Effector CD4-positive, alpha-beta T cell (primary cell): ENCODE measurements around the gene MOV10L1.

ENCODE experiments used
- DNase-seq: peaks from one replicate; pipeline ENCODE4 v3.0.0-alpha.2; 2020

The MOV10L1 gene

DNA sequence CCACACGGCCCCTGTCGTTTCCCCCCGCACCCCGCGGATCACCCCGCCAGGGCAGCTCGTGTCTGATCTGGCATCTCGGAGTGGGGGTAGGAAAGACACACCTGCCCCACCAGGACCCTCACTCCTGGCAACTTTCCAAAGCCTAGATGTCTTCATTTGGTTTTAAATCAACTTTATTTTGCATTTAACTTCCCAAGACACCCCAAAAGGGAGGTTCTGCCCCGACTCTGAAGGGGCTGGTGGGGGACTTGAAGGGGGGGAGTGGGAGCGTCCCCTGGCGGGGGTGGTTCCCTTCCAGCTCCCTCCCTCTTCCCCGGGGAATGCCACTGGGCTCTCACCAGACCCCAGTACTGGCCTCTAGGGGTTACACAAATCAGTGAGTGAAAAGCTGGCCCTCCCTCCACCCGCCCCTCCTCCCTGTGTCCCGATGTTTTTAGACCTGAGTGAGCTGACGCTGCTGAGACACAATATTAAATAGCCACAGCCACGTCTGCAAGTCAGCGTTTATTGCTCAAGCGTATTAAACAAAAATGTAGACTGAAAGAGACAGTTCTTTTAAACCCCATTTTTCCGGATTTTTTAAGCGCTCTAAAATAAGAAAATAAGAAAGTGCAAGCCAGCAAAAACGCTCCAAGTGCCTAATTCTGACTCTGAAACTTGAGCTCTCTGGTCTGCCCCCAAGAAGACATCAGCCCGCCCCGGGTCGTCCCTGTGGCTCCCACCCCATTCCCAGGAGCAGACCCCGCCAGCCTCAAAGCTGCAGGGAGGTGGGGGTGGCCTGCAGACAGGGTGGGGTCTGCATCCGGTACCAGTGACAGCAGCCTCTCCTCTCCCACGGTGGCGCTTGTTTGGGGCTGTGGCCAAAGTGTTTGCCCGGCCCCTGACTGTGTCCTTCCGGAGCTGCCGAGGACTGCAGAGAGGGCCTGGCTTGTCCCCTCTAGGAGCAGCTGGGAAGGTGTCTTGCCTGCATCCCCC lies 30.6 kb upstream of the MOV10L1 start:
- DNase-seq, result no peak

DNA sequence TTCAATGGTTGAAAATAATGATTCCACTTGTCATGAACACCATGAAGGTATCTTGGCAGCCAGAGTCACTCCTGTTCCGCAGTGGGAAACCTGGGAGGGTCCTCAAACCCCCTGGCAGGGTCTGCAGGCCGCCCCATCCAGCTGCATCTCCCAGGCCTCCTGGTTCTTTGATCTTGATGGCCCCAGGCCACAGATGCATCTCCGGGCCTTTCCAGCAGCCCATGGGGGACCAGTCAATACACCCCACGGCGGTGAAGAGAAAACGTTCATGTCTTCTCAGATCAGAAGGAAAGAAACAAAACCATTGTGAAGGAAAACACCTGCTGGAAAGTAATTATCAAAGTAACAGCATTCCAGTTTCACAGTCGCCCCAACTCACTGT lies 29.9 kb upstream of the MOV10L1 start:
- no peak for DNase-seq

DNA sequence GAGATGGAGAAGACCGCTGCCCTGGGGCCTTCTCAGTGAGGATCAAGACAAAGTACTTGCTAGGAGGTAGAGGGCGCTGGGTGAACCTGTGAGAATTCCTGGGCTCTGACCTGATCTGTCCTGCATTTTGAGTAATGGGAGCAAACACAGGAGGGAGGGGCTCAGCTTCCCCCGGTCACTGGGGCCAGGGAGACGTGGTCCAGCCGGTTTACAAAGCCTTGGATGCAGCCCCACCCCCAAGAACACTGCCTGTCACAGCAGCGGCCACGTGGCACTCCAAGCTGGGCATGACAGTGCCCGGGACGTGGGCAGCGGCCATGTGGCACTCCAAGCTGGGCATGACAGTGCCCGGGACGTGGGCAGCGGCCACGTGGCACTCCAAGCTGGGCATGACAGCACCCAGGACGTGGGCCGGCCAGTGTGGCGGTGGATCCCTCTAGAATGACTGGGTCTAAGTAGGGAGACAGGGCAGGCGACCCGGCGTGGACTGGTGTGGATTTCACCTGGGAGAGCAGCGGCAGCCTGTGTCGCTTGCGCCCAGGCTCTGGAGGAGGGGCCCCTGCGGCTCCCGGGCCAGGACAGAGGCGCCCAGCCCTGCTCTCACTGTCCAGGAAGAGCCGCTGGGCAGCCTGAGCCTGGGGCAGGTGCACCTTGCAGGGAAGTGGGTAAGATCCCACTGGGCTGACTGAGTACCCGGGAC lies 29.2 kb upstream of the MOV10L1 start:
- no peak for DNase-seq

DNA sequence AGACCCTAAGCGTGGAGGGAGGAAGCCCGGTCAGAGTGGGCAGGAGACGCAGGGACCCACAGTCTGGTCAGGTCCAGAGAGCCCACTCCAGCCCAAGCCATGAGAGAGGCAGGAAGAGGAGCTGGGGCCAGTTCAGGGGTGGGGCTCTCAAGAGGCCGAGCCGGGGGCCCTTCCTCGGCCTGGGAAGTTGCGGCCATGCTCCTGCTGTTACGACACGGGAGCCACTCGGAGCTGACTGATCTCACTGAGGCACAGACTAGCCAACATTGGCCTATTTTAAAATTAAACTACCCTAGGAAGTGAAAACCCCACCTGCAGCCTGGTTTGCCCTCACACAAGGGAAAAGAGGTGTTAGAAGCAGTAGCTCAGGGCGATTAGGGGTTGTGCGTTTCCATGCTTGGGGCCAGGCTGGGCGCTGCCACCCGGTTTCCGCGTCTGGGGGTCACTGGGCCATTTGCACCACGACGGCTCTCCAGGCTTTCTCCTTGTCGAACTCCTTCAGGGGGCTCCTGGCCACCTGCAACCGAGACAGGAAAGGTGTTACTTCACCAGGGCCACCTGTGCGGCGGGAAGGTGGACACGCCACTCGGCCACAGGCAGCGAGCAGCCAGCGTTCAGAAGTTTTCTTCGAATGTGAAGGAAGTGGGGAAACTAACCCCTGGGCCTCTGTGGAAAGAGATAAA lies 28.5 kb upstream of the MOV10L1 start:
- no peak for DNase-seq

DNA sequence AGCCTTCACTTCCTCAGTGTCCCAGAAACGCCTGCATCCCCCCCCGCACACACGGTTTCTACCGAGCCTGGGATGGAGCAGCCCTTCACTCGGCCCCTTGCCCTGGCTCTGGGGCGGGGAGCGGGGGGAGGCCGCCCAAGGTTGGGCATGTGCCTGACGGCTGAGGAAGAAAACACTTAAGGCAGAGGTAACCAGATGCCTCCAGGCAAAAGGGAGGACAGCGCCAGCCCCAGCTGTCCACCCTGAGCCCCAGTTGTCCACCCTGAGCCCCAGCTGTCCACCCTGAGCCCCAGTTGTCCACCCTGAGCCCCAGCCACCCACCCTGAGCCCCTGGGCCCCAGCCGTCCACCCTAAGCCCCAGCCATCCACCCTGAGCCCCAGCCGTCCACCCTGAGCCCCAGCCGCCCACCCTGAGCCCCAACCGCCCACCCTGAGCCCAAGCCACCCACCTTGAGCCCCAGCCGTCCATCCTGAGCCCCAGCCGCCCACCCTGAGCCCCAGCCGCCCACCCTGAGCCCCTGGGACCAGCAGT lies 27.9 kb upstream of the MOV10L1 start:
- DNase-seq, result no peak

DNA sequence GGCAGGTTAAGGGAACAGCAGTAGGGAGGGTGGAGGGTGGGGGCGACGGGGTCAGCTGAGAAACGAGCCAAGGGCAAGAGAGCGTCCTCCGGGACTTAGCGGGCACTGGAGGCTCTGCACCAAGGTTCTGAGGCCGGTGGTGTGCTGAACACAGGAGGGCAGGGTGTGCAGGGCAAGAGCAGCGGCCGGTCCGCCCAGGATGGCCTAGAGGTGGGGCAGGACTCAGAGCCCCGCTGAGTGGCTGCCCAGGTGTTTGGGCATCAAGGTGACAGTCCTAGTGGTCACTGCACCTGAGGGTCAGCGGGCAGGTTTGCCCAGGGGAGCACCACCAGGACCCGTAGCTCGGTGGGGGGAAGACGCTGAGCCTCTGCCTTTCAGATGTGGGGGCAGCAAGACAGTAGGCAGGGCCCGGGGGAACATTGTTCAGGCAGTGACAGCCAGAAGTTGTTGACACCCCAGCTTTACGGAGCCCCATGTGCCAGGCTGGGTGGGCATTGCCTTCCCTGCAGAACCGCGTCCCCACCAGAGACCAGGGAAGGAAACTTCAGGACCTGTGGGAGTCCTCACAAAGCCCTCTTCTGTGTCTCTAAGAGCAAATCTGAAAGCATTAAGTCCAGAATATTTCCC lies 27.2 kb upstream of the MOV10L1 start:
- DNase-seq, result no peak

DNA sequence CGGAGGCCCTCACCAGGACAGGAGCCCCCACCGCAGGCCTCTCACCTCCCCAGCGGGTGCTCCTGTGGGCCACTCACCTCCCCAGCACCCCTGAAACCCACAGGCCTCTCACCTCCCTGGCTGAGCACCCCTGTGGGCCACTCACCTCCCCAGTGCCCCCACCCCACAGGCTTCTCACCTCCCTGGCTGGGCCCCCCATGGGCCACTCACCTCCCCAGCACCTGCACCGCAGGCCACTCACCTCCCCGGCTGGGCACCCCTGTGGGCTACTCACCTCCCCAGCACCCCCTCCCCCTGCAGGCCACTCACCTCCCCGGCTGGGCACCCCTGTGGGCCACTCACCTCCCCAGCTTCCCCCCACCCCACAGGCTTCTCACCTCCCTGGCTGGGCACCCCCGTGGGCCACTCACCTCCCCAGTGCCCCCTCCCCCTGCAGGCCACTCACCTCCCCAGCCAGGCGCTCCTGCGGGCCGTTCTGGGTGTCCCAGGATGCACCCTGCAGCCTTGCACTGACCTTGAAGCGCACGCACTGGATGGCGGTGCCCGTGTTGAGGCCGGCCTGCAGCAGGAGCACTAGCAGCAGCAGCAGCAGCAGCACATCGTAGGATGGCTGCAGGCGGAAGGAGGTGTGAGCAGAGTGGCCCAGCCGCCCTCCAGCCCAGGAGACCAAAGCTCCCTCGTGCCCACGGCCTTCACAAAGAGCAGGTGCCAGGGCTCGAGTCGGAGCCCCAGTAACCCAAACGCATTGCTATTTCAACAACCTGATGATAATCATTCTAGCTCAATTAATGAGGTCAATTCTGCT lies 26.0 kb upstream of the MOV10L1 start:
- DNase-seq, result no peak

DNA sequence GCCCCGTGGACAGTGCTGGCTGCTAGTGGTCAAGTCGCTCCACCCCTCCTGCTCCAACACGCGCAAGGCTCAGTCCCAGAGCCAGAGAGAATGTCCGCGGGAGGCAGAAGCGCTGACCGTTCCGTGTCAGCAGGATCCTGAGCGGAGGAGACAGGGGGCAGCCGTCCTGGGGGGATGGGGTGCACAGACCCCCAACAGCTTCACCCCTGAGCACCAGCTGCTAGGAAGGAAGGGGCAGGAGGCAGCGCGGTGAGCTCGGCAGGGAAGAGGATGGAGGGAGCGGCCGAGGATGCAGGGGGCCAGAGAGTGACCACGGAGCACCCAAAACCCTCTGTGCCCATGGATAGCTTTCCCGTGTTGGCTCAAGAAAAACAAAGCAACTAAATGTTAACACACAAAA lies 25.4 kb upstream of the MOV10L1 start:
- no peak for DNase-seq

DNA sequence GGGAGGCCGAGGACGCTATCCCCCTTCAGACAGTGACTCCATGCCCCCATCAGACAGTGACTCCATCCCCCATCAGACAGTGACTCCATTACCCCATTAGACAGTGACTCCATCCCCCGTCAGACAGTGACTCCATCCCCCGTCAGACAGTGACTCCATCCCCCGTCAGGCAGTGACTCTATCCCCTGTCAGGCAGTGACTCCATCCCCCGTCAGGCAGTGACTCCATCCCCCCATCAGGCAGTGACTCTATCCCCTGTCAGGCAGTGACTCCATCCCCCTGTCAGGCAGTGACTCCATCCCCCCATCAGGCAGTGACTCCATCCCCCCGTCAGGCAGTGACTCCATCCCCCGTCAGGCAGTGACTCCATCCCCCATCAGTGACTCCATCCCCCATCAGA lies 22.6 kb upstream of the MOV10L1 start:
- DNase-seq, result no peak

DNA sequence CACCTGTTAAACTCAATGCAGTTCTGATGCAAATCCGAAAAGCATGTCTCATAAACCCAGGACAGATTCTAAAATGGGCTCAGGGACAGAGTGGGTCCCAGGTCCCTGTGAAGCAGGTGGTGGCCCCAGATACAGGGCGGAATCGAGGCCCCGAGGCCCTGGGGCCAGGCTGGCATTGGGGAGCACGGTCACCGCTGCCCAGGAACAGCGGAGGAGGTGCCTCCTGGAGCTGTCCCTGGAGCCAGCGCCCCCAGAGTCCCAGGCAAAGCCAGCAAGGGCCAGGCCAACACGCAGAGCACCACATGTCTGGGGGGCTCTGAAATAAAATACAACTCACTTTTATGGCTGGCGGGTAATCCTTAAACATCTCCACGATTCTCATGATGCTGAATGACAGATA lies 21.7 kb upstream of the MOV10L1 start:
- no peak for DNase-seq

DNA sequence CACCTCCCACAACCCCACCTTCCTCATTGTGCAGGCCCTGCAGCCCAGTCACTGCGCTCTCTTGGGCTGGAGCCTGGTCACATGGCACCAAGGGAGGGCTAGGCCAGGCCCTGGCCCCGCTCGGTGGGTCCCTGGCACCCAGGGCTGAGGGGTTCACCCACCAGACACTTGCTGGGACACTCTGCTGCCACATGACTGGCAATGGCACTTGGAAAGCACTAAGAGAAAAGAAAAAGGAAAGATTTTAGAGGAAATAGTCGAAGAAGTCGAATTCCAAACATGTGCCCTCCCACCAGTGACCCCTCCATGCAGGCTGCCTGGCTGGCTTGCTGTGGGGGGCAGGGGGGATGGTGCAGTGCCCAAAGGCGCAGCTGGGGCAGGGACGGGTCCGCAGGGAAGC lies 19.4 kb upstream of the MOV10L1 start:
- no peak for DNase-seq

DNA sequence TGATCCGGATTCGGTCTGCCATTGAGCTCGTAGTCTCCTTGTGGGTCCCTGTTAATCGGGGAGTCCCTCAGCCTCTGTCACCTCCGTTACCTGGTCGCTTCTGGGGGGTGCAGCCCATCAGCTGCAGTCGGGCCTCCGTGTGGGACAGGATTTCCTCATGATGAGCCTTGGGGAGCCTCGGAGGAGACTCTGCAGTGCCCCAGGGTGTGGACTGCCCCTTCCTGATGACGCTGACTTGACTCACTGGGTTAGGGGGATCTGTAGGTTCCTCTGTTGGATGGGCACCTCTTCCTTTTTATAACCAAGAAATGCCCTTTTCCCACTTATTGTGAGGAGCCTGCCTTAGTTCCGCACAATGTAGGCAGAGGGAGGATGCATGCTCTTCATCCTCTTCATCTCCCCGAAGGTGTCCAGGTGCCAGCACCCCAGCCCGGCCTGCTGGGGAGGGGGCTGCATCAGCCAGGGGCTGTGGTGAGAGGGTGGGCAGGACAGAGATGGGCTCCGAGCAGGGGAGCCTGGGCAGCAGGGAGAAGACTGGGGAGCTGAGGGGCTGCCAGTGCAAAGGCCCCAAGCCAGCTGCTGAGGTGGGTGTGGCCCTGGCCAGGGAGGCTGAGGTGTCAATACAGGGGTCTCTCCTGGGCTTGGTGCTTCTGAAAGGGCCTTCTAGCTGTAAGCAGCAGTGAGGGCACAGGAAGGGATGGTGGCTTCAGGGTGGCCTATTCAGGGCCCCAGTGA lies 18.2 kb upstream of the MOV10L1 start:
- DNase-seq, result no peak

DNA sequence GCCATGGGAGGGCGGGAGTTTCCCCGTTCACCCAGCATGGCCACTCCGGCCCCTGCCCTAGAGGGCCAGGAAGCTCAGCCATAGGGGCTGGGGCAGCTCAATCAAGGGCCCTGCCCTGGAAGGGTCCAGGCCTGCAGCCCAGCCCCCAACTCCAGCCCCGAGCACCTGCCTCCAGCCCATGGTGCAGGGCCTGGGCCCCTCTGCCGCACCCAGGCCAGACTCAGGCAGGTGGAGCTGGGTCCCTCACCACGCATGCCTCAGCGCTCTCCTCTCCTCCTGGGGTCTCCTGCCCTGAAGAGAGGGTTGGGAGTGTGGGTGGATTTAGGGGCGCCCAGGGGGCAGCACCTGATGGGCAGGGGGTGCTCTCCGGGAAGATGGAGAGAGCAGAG lies 17.6 kb upstream of the MOV10L1 start:
- DNase-seq, result no peak

DNA sequence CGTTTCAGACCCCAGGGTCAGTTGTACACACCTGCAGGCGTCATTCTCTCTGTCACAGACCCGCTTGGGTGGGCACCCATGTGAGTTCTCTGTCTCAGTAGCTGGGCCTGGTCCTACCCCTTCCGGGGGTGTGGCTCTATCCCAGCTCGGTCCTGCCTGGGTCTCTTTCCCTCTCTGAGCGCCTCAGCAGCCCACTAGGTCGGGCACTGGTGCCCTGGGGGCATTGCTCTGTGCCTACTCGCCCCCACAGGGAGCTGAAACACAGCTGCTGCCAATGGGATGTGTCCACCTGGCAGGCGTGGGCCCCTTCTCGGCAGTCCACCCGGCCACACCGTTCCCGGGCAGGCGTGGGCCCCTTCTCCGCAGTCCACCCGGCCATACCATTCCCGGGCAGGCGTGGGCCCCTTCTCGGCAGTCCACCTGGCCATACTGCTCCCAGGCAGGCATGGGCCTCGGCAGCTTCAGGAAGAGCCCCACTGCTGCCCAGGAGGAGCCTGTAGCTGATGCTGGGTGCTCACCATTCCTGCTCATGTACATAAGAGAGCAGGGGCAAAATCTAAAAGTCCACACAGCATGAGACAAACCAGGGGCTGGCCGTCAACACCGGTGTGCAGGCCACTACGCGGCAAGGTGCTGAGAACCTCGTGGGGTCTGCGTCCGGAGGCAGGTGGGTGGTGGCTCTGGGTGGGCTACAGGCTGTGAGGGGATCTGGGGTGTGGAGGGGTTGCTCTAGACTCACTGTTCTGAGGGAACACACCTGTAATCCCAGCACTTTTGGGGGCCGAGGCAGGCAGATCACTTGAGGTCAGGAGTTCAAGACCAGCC lies 16.9 kb upstream of the MOV10L1 start:
- no peak for DNase-seq

DNA sequence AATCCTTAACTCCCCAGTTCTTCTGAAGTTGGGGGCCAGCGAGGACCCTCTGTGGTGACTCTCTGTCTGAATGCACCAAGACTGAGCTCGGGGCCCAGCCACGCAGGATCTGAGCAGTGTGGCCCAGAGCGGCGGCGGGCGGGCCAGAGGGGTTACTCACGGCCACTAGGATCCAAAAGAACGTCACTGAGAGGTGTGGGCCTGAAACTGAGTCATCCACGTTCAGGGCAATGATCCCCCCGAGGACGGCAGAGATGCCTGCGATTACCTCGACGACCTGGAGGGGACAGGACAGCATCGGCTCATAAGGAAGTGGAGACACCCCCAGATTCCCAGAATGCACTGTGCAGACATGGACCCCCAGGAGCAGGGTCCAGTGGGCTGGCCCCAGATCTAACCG lies 15.8 kb upstream of the MOV10L1 start:
- no peak for DNase-seq

DNA sequence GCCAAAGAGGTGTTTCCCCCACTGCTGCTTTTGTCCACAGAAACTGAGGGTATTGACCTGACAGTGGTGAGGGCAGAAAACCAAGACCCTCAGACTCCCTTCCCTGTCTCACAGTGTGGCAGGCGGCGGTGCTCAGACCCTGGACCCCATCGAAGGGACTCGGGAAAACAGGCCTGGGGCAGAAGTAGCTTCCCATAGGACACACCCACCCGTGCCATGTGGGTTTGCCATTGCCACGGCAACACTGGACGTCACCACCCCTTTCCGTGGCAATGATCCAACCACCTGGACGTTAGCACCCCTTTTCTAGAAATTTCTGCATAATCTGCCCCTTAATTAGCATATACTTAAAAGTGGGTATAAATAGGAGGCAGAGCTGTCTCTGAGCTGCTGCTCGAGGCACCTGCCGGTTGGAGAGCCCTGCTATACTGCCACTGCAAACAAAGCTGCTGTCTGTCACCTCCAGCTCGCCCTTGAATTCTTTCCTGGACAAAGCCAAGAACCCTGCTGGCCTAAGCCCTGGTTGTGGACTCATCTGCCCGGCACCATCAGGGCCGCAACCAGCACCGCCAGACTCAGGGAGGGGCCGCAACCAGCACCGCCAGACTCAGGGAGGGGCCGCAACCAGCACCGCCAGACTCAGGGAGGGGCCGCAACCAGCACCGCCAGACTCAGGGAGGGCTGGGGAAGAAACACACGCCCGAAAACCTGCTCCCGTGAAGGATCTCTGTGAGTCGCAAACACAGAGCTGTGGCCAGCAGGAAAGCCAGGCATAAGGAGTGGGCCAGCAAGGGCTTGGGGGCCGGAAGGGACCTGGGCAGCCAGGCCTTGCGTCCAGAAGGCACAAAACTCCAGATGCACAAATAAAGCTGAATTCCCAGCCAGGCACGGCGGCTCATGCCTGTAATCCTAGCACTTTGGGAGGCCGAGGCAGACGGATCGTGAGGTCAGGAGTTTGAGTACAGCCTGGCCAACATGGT lies 15.0 kb upstream of the MOV10L1 start:
- DNase-seq, result no peak

DNA sequence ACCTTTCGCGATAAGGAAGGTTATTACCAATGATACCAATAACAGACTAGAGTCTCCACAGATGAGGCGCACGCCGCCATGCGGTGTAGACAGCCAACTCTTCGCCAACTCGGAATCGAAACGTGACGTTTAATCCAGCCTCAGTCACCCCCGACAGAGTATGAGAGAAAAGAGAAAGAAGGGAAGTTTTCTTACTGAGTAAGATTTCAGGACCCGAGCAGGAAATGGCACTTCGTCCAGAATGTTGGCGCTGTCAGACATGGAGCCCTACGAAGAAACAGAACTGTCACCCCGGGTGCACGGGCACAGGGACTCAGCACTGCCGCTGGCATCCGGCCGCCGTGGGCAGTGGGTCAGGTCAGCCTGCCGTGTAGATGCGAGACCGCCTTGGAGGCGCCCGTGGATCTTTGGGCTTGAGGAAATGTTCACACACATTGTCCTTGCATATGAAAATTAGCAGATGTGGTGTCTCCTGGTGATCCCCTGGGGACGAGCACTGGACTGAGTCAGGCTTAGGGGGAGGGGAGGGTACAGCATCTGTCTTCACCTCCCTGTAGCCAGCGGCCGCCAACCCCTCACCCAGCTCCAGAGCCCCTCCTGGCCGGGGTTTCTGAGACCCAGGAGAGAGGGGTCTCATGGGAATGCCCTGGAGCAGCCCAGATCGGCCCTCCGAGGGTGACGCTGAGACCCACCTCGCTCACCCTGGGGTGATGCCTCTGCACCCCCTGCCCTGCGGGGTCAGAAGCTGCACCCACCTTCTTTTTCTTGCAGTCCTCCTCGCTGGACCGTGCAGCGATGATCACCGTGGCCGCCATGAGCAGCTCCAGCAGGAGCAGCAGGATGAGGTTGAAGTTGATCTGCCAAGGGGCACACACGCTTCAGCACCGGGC lies 12.9 kb upstream of the MOV10L1 start:
- DNase-seq, result no peak

DNA sequence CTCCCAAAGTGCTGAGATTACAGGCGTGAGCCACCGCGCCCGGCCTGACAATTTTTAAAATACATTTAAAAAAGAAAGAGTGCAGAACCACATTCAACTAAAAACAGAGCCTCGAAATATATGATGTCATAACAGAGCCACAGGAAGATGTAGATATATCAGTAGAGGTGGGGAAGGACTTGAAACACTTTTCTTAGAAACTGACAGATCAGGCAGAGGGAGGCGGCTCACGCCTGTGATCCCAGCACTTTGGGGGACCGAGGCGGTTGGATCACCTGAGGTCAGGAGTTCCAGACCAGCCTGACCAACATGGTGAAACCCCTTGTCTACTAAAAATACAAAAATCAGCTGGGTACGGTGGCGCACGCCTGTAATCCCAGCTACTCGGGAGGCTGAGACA lies 11.6 kb upstream of the MOV10L1 start:
- DNase-seq, result no peak
